Stimulated activated CD4-positive, alpha-beta T cell treated with anti-CD3 and anti-CD28 coated beads, Interleukin-15, amount 100 ng/mL, for 24 hours (primary cell): ENCODE data around the gene CAMK2N1.
A peak's percentile ranks its signal among the peaks of the same experiment; 100 is the strongest.
"Not testable (repeated sequence)": the region's sequence is repeated elsewhere in the genome, so short reads cannot be mapped to it uniquely, and the experiment has no call there.

ENCODE experiments used
- DNase-seq: peaks from one replicate; pipeline ENCODE4 v3.0.0-alpha.2; 2020

CAMK2N1 gene

DNA sequence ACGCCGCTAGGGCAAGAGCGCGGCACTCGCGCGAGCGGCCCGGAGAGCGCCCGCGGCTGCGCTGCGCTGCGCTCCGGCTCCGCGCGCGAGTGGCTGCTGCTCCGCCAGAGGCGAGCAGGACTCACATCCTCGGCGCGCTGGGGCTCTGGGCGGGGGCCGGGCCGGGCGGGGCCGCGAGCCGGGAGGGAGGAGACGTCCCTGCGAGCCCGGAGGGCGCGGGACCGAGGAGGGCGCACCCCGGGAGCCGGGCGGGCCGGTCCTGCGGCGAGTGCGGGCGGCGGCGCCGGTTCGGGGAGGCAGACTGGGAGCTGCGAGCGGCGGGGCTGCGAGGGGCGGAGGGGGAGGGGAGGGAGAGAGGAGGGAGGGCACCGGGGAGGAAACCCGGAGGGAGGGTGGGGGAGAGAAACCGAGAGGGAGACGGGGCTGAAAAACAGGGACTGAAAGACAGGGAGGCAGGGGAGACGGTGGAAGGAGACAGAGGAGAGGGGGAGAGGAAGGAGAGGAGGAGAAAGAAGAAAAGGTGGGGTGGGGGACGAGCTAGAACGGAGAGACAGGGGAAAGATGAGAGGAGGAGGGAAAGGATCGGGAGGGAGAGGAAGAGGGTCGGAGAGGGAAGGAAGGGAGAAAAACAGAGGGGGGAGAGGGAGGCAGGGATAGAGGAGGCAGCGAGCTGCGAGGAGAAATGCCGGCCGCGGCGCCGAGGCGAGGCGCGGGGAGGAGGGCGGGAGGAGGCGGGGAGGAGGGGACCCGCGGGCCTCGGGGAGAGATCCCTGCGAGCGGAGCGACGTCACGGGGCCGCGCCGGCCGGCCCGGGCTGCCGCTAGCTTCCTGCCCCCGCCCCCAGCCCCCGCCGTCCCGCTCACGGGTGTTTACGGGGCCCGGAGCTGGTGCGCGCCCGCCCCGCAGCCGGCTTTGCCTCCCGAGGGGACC lies at the start of gene CAMK2N1:
TSS of gene CAMK2N1 (minus strand) at position 684 of the 930 bp plus-strand sequence. CDS start 831 bp downstream, outside the sequence.
- peak; percentile 69 for DNase-seq

DNA sequence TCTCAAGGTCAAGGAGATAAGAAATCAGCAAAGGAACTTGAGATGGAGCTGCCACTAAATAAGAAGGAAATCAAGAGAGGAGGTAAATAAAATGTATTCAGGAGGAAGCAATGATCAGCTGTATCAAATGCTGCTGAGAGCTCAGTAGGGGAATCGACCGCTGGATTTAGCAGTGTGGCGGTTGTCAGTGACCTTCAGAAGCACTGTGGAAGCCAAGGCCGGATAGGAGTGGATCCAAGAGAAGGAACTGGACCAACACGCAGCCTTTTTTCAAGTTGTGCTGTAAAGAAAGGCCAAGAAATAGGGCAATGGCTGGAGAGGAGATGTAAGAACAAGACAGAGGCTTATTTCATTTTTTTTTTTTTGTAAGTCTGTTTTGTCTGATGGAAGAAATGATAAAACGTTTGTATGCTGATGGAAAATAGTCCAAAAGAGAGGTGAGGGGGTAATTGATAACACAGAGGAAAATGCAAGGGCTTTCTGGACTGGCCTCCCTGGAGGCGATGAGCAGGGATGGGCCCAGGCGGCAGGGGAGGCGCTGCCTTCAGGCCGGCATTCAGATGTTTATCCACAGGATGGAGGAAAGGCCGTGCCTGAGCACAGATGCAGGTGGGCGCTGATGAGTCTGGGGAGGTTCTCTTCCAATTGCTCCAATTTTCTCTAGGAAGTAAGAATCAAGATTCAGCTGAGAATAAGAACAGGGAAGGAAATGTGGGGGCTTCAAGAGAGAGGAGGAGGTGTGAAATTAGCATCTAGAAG lies 48.8 kb upstream of the CAMK2N1 start:
- DNase-seq, result no peak

DNA sequence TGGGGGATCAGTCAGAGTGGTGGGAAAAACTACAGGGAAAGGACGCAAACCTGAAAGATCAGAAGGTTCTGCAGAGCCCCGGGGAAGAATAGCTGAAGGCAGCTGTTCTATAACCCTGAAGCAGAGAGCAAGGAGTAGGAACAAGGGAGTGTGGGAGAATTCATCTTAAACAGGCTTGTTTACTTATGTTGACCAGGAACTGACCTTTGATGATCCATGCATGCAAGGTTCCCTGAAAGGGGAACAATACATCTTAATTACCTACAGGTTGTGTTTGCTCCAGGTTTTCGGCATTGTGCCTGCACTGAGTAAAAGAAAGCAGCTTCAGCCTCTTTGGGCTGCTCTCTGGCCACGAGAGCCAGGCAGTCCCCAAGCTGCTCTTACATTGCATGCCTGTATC lies 47.6 kb upstream of the CAMK2N1 start:
- DNase-seq, result no peak

- no peak for DNase-seq
Measured at GRCh38 chr1:20530901-20531300, 44.9 kb upstream of the CAMK2N1 start.

DNA sequence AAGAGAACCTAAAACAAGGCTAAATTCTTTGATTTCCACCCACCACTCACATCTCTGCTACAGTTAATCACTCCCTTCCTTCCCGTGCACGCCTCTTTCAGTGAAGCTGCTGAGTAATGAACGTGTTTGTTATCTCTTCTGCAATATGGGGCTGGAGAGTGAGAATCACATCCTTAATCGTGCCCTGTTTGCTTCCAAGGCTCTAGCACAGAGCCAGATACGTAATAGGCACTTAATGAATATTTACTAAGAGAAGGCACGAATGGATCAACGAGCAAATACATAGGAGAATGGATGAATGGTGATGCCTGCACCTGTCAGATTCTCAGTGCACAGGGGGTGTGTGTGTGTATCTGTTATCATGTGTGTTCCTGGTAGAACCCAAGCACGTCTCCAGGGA lies 44.3 kb upstream of the CAMK2N1 start:
- DNase-seq, result no peak

DNA sequence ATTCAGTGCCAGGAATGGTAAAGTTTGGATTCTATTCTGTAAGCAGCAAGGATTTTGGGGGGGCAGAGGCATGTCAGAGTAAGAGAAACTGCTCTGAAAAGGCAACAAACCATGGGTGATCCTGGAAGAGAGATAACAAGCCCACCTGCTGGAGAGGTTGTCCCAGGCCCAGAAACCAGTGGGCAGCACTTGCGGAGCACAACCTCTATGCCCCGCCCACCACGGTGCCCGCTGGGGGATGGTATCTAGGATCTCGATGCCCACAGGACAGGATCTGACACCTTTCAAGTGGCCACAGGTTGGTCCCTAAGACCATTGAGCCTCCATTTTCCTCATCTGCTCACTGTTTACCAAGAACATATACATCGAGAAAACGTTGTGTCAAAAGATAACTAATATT lies 42.2 kb upstream of the CAMK2N1 start:
- DNase-seq, result no peak

- no peak for DNase-seq
Measured at GRCh38 chr1:20526267-20526666, 40.3 kb upstream of the CAMK2N1 start.

DNA sequence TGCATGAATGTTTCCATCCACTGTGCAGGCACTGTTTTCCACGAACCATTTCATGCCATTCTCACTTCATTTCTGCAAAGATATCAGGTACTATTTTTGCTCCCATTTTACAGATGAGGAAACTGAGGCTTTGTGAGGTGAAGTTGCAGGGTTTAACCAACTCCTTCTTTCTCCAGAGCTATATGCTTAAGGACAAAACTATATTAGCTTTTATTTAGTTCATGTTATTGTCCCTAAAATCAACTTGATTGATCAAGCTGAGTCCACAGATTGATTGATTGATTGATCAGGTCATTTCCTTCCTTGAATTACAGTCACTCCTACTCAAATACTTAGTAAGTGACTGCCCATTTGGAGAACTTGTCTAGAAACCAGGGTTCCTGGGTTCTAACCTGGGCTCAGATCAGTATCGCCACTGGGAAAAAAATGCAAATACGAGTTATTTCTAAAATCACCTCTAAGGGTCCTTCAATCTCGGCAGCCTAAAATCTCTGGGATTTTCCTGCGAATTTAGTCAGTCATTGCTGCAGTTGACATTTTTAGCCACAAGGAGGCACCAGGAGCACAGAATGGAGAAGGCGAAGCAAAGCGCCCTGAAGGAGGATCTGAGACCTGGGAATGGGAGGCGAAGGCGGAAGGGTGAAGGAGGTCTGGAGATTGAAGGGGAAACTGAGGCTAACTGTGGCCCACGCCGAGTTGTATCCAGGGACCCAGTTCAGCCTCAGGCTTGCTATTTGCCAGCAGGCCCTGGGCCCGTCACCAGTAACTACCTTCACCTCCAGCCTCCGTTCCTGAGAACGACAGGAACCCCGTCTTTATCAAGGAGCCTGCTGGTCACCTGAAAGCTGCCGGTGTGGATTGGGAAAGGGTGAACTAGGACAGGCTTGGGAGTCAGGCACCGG lies 36.2 kb upstream of the CAMK2N1 start:
- peak; percentile 81 for DNase-seq

DNA sequence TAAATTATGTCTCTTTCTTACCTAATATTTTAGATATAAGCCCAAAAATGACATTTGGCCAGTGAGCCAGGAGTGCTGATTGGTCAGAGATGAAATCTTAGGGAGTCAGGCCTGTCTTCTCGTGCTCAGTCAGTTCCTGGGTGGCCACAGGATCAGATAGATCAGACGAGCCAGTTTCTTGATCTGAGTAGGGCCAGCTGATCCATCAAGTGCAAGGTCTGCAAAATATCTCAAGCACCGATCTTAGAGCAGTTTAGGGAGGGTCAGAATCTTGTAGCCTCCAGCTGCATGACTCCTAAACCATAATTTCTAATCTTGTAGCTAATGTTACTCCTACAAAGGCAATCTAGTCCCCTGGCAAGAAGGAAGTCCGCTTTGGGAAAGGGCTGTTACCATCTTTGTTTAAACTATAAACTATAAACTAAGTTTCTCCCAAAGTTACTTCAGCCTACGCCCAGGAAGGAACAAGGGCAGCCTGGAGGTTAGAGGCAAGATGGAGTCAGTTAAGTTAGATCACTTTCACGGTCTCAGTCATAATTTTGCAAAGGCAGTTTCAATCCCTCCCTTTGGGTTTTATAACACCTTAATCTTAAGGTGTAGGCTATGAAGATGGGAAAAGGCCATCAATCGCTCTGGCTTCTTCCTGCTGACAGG lies 33.7 kb upstream of the CAMK2N1 start:
- DNase-seq, result not testable (repeated sequence)

- no peak for DNase-seq
Measured at GRCh38 chr1:20511518-20512428, 25.8 kb upstream of the CAMK2N1 start.

- DNase-seq, result no peak
Measured at GRCh38 chr1:20508411-20508771, 22.4 kb upstream of the CAMK2N1 start.

GRCh38 chr1:20507564-20508410 lies 21.8 kb upstream of the CAMK2N1 start, which contains the start of gene MUL1:
Gene MUL1, minus strand, starts transcription at chr1:20508151. Its CDS starts 127 bp downstream, at chr1:20508024.
- peak; percentile 97 for DNase-seq

DNA sequence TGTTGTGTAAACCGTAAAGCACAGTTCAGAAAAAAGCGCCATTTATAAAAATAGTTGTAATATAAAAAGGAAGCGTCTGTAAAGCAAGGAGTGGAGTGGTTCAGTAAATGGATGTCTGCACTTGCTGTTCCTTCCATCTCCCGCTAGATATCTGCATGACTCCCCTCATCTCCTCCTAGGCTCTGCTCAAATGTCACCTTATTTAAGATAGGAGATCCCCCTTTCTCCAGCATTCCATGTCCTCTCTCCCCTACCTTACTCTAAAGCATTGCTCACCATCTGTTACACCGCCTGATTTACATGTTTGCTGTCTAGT lies 21.2 kb upstream of the CAMK2N1 start:
- no peak for DNase-seq

DNA sequence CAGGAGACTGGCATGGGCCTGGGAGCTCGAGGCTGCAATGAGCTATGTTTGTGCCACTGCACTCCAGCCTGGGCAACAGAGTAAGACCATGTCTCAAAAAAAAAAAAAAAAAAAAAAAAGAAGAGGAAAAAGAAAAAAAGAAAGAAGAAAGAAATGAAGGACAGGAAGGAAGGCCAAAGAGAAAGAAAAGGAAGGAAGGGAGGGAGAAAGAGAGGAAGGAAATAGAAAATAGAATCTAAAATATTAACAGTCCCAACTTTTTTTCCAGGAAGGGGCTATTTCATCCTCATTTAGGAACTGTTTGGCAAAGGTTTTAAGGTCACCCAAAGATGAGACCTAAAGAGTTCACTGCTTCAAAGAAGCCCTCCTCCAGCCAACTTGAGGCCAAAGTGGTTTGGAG lies 19.5 kb upstream of the CAMK2N1 start:
- no peak for DNase-seq

- DNase-seq, result no peak
Measured at GRCh38 chr1:20500716-20501115, 14.7 kb upstream of the CAMK2N1 start.

DNA sequence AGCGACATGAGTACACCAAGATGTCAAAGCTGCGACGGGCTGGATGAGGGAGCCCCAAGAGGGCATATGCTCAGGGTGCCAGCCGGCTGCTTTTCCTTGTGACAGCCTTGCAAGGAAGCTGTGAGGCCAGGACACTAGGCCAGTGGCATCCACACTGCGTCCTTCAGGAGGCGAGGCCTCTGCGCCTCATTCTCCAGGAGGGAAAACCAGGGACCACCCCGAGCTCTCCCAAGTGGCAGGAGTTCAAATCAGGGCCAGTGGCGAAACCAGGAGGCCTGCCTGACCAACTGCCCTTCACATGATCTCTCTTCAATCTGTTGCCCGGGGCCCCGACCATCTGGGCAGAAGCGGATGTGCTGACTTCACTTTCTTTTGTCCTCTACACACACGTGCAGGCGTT lies 13.7 kb upstream of the CAMK2N1 start:
- no peak for DNase-seq

- DNase-seq, result no peak
Measured at GRCh38 chr1:20499105-20499504, 13.1 kb upstream of the CAMK2N1 start.

GRCh38 chr1:20498116-20498515 lies 12.1 kb upstream of the CAMK2N1 start:
- DNase-seq, result no peak

DNA sequence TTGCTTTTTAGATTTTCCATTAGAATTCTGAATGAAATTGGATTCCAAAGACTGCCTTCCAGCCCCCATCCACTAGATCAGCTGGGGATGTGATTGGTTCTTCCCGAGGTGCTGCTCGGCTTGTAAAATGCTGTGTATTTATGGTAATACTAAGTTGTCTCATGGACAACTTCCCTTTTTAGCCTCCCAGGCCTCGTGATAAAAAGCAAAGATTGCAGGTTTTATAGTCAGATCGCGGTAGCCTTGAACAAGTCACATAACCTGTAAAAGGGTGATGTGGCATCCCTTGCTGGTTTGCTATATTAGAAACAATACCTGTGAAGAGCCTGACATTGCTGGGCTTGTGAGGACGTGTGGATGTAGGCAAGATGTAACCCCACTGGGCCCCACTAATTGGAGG lies 11.5 kb upstream of the CAMK2N1 start:
- no peak for DNase-seq

- DNase-seq, result not testable (repeated sequence)
Measured at GRCh38 chr1:20496725-20497383, 10.8 kb upstream of the CAMK2N1 start.
